RPMI7951 (cell line): ENCODE data around the gene MEOX1. TPM values are rescaled to one million over a fixed set of nuclear protein-coding genes. Genes with fewer than 3 reads are reported as not detected.
"Not testable (repeated sequence)": the region's sequence is repeated elsewhere in the genome, so short reads cannot be mapped to it uniquely, and the experiment has no call there.

Experiments used
- DNase-seq: peaks from one replicate; pipeline ENCODE4 v3.0.0-alpha.2; 2012; ENCODE audit warnings: low read depth
- total RNA-seq: library from RNA; depleted of rRNA; stranded (reverse); fragments of >200 nt; shearing (Covaris generic); gene quantifications from 2 replicates; pipeline ENCODE4 v1.2.3, GENCODE V29; 2014

Gene MEOX1
- total RNA-seq, 1 experiment from 2014 or later = under 0.01 TPM

- DNase-seq = no peak
Measured at GRCh38 chr17:43618276-43618675, 43.4 kb downstream of the MEOX1 start.

GRCh38 chr17:43616852-43617251, 44.9 kb downstream of the MEOX1 start:
- DNase-seq = no peak

- no peak for DNase-seq
Measured at GRCh38 chr17:43616421-43616820, 45.3 kb downstream of the MEOX1 start.

GRCh38 chr17:43616029-43616351, 45.7 kb downstream of the MEOX1 start:
- no peak for DNase-seq

- DNase-seq = no peak
Measured at GRCh38 chr17:43615330-43616028, 46.2 kb downstream of the MEOX1 start.

GRCh38 chr17:43614561-43614960, 47.2 kb downstream of the MEOX1 start:
- DNase-seq = no peak

- DNase-seq = no peak
Measured at GRCh38 chr17:43613917-43614316, 47.8 kb downstream of the MEOX1 start.

GRCh38 chr17:43612515-43612914, 49.2 kb downstream of the MEOX1 start:
- no peak for DNase-seq

GRCh38 chr17:43611230-43611969, 50.3 kb downstream of the MEOX1 start:
- DNase-seq = no peak

- DNase-seq = no peak
Measured at GRCh38 chr17:43609613-43610385, 51.9 kb downstream of the MEOX1 start.

GRCh38 chr17:43608313-43608712, 53.4 kb downstream of the MEOX1 start:
- DNase-seq = peak; percentile 81

GRCh38 chr17:43604549-43604948, 57.2 kb downstream of the MEOX1 start:
- DNase-seq = no peak

- no peak for DNase-seq
Measured at GRCh38 chr17:43603321-43603720, 58.4 kb downstream of the MEOX1 start.

- DNase-seq = not testable (repeated sequence)
Measured at GRCh38 chr17:43602556-43602955, 59.2 kb downstream of the MEOX1 start.

- no peak for DNase-seq
Measured at GRCh38 chr17:43601280-43602039, 60.3 kb downstream of the MEOX1 start.

GRCh38 chr17:43599835-43600234, 61.9 kb downstream of the MEOX1 start:
- peak; percentile 91 for DNase-seq

- no peak for DNase-seq
Measured at GRCh38 chr17:43599046-43599395, 62.7 kb downstream of the MEOX1 start.

- no peak for DNase-seq
Measured at GRCh38 chr17:43598357-43599045, 63.2 kb downstream of the MEOX1 start.

GRCh38 chr17:43597624-43598356, 63.9 kb downstream of the MEOX1 start:
- DNase-seq = no peak

GRCh38 chr17:43595466-43595865, 66.3 kb downstream of the MEOX1 start:
- no peak for DNase-seq
